ENCODE measurements around the gene MAOA.

The MAOA gene

DNA sequence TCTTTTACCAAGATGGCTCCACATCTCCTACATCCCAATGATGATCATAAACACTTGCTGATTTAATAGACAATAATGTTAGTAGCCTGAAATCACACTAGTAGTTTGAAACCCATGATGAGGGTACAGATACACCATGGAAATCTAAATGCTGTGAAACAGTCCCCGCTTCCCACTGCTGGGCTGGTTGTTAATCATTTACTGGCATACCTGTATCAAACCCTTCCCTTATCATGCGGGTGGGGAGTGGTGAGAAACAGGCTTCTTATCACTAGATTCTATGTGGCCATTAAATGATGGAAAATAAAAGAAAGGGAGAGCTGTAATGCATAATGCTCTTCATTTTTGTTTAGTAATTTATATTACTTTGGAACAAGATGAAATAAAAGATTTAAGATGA, 21.9 kb downstream of the MAOA start:
- H3K4me3 ChIP-seq (ENCODE audit: low read depth, low read length): no peak overlapping the region
- DNase-seq (ENCODE audit: low read depth): no peak
- TF ChIP-seq CTCF (conservative IDR thresholded peaks at IDR 0.05; ENCODE audit: low read depth, low read length): no peak

GRCh38 chrX:43679058-43679457, 23.0 kb downstream of the MAOA start:
- no peak for DNase-seq (ENCODE audit: low read depth)
- TF ChIP-seq CTCF (conservative IDR thresholded peaks at IDR 0.05; ENCODE audit: low read depth, low read length): no peak
- no peak overlapping the region for H3K4me3 ChIP-seq (ENCODE audit: low read depth, low read length)

- DNase-seq (ENCODE audit: low read depth): peak; percentile 71
- H3K4me3 ChIP-seq (ENCODE audit: low read depth, low read length): no peak overlapping the region
- TF ChIP-seq CTCF (conservative IDR thresholded peaks at IDR 0.05; ENCODE audit: low read depth, low read length): no peak
These were observed 23.7 kb downstream of the MAOA start for GRCh38 chrX:43679778-43680177.

DNA sequence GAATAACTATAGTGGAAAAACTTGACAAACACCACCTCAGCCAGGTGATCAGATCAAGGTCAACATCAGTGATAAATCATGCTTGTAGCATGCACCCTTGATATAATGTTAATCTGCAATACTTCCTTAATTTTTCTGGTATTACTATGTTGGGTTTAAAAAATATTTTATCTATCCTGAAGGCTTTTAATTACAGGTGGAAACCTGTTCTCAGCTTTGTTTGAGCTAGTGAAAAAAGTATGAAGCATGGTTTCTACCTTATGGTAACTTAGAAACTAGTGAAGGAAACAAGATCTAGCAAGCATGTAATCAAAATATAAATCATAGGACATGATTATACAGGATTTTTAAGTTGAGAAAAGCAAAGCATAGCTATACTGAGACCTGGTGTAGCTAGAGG, 26.6 kb downstream of the MAOA start:
- no peak overlapping the region for H3K4me3 ChIP-seq (ENCODE audit: low read depth, low read length)
- no peak for TF ChIP-seq CTCF (conservative IDR thresholded peaks at IDR 0.05; ENCODE audit: low read depth, low read length)
- no peak for DNase-seq (ENCODE audit: low read depth)

DNA sequence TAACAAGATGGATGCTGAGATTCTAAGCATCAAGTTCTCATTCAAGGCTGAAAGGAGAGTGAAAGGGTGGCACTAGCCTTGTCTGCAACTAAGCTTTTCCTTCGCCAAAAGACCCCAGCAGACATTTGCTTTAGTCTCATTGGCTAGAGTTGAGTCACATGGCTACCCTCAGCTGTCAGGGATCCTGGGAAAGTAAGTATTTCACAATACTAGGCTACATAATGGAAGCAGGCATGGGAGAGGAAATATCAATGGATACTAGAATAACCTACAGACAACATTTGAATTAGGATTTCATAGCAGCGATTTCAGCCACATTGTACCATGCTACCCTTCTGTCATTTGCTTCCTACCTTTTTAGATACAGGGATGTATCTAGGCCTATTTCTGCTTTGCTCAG, 29.1 kb downstream of the MAOA start:
- no peak for TF ChIP-seq CTCF (conservative IDR thresholded peaks at IDR 0.05; ENCODE audit: low read depth, low read length)

DNA sequence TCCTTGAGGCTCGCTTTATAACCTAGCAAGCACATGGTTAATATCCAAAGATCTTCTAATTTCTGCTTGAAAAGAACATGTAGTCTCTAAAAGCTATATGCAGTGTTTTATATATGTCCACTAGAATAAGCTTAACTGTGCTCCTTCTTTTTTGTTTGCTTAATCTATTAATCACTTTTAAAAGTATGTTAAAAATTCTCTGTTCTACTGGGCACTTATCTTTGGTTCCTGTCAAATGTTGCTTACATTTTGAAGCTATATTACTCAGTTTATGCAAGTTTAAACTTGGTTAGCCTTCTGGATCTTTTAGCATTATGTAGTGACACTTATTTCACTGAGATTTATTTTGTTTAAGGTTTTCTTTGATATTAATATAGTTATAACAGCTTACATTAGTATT, 32.5 kb downstream of the MAOA start:
- DNase-seq (ENCODE audit: low read depth): no peak
- no peak overlapping the region for H3K4me3 ChIP-seq (ENCODE audit: low read depth, low read length)
- no peak for TF ChIP-seq CTCF (conservative IDR thresholded peaks at IDR 0.05; ENCODE audit: low read depth, low read length)

More for the DNA sequence above, 29.1 kb downstream of the MAOA start:
- no peak overlapping the region for H3K4me3 ChIP-seq (ENCODE audit: low read depth, low read length)
- no peak for DNase-seq (ENCODE audit: low read depth)

DNA sequence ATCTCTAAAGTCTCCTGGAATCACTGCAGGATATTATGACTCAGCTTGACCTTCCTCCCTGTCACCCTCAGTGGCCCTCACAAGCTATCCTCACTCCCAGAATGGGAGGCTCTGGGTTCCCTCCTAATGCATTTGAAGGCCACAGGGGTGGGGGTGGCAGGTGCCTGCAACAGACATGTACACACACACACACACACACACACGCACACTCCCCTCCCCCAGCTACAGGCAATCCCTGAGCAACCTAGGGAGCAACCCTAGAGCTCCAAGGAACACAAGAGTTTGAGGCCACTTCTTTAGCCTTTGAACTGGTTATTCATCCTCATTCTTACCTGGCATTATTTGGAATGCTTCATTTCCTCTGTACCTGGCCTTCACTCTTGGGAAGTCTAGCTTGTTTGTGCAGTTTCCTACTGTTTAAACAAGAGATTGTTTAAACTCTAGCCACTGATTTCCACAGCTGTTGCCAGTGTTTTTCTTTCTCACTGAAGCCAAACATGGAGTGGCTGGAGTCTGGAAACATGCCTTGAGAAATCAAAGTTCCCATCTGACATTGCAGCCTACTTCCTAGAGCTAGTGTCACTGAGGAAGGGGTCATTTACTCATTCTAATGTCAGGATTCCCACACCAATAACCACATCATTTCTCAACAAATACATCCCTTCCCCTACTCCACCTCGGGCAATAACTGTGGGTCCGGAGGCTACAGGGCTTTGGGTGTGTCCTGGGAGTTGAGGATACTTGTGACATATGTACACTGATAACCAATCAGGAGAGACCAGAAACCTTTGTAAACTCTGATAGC, 37.7 kb downstream of the MAOA start:
- H3K4me3 ChIP-seq (ENCODE audit: low read depth, low read length): no peak overlapping the region
- DNase-seq (ENCODE audit: low read depth): peak; percentile 47
- TF ChIP-seq CTCF (conservative IDR thresholded peaks at IDR 0.05; ENCODE audit: low read depth, low read length): no peak

All from choroid plexus epithelial cell (primary cell).